ENCODE results near the gene CHD2.
"Not testable (repeated sequence)": the region's sequence is repeated elsewhere in the genome, so short reads cannot be mapped to it uniquely, and the experiment has no call there.

CHD2 gene

DNA sequence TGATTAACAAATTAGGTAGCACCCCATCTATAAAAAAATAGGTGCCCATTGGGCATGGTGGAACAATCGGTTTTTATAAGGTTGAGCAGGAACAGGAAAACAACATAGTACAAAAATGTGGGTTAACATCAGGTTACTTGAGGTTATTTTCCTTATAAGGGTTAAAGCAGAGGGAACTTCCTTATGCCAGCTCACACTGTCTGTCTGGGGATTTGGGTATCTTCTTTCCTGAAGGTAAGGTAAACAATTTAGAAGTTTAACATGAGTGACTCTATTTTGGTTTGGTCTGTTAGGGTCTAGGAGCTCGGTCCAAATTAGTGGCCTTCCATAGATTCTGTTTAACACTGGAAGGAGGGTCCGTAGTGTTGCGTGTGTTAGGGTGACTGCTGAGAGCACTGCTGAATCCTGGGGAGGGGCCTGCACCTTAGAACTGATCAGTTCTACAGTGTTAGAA lies 14.7 kb downstream of the CHD2 start:
- H3K4me3 ChIP-seq (ENCODE audit: low read depth, low read length), result no peak overlapping the region
- TF ChIP-seq, protein P1, sequence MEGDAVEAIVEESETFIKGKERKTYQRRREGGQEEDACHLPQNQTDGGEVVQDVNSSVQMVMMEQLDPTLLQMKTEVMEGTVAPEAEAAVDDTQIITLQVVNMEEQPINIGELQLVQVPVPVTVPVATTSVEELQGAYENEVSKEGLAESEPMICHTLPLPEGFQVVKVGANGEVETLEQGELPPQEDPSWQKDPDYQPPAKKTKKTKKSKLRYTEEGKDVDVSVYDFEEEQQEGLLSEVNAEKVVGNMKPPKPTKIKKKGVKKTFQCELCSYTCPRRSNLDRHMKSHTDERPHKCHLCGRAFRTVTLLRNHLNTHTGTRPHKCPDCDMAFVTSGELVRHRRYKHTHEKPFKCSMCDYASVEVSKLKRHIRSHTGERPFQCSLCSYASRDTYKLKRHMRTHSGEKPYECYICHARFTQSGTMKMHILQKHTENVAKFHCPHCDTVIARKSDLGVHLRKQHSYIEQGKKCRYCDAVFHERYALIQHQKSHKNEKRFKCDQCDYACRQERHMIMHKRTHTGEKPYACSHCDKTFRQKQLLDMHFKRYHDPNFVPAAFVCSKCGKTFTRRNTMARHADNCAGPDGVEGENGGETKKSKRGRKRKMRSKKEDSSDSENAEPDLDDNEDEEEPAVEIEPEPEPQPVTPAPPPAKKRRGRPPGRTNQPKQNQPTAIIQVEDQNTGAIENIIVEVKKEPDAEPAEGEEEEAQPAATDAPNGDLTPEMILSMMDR (conservative IDR thresholded peaks at IDR 0.05; ENCODE audit: low read depth, low read length), result no peak
- DNase-seq (ENCODE audit: low read depth), result no peak

DNA sequence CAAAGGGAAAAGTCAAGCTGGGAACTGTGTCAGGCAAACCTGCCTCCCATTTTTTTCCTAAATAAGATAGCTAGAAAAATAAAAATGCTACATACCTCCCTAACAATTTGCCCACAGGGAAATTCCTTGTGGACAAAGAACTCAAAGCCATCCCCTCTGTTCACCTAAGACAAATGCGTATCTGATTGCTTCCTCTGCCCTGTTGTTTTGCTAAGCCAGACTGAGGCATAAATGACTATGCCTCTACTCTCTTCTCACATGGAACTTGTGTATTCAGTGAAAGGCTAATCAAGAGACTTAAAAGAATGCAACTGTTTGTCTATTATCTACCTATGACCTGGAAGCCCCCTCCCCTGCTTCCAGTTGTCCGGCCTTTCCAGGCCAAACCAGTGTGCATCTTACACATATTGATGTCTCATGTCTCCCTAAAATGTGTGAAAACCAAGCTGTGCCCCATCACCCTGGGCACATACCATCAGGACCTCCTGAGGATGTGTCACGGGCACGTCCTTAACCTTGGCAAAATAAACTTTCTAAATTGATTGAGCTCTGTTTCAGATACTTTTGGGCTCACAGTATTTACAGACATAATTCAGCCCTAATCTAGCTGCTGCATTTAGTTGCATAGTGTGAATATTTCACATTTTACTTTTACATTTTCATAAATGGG lies 15.8 kb downstream of the CHD2 start:
- no peak overlapping the region for H3K4me3 ChIP-seq (ENCODE audit: low read depth, low read length)
- no peak for DNase-seq (ENCODE audit: low read depth)

DNA sequence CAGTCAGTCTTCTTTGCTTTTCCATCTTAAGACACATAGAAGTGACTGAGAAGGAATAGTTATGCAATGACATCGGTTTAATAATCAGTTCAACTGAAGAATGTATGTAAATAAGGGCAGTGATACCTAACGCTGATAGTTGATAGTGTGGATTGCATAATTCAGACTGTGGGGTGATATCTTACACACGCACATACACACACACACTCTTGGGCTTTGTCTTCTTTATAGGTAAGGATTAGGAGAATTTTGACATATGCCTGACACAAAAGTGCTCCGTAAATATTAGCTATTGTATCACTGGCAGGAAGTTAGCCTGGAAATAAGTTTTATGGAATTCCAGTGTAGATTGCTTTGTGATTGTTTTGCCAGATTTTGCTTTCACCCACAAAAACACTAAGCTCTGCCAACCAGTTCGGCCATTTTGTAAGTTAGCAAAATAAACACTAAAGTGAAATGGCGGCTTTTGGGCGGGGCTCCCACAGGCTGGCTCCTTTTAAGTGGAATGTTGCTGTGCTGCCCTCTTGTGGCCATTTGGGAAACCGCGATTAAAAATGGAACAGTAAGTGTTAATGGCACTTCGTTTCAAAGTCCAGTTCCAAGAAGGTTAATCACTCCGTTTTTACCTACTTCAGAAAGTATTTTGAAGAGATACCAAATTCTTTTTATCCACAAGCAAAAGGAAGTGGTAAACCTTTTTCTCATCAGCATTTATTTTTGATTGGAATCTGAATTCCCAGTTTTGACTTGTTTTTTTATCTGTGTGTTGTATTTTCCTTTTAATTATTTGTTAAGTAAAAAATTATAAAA lies 17.7 kb downstream of the CHD2 start:
- peak; percentile 94 for DNase-seq (ENCODE audit: low read depth)
- no peak overlapping the region for H3K4me3 ChIP-seq (ENCODE audit: low read depth, low read length)
- TF ChIP-seq, protein P1 (conservative IDR thresholded peaks at IDR 0.05; ENCODE audit: low read depth, low read length), result peak; percentile 89

More for the DNA sequence above, 15.8 kb downstream of the CHD2 start:
- TF ChIP-seq, protein P1 (conservative IDR thresholded peaks at IDR 0.05; ENCODE audit: low read depth, low read length), result no peak

DNA sequence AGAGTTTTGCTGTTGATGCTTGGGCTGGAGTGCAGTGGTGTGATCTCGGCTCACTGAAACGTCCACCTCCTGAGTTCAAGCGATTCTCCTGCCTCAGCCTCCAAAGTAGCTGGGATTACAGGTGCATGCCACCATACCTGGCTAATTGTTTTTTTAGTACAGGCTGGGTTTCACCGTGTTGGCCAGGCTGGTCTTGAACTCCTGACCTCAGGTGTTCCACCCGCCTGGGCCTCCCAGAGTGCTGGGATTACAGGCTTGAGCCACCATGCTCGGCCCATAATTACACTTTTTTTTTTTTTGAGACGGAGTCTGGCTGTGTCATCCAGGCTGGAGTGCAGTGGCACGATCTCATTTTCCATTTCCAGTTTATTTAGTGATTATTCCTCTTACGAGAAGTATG lies 18.8 kb downstream of the CHD2 start:
- H3K4me3 ChIP-seq (ENCODE audit: low read depth, low read length); DNase-seq (ENCODE audit: low read depth): not testable (repeated sequence)

DNA sequence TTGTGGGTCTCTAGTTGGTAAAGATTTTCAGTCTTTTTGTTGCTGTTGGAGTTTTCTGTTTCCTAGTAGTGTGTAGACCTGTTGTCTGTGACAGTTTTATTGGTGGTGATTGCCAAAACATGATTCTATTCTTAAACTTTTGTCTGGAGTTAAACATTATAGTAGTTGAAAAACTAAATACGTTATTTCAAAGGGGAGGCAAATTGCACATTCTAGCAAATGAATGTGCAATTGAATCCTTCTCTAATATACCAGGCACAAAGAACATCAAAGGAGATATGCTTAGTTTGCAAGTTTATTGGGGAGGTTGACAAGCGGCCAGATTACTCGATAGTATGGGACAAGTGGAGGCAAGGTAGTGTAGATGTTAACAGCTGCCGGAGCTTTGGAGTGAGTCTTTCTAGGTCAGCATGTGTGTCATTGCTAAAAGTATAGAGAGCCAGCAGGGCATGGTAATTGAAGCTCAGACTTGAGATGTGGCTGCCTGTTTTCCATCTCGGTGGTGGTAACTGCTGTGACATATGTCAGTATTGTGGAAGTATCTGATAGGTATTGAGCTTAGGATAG lies 20.6 kb downstream of the CHD2 start:
- no peak overlapping the region for H3K4me3 ChIP-seq (ENCODE audit: low read depth, low read length)
- TF ChIP-seq, protein P1 (conservative IDR thresholded peaks at IDR 0.05; ENCODE audit: low read depth, low read length), result no peak
- DNase-seq (ENCODE audit: low read depth), result no peak

DNA sequence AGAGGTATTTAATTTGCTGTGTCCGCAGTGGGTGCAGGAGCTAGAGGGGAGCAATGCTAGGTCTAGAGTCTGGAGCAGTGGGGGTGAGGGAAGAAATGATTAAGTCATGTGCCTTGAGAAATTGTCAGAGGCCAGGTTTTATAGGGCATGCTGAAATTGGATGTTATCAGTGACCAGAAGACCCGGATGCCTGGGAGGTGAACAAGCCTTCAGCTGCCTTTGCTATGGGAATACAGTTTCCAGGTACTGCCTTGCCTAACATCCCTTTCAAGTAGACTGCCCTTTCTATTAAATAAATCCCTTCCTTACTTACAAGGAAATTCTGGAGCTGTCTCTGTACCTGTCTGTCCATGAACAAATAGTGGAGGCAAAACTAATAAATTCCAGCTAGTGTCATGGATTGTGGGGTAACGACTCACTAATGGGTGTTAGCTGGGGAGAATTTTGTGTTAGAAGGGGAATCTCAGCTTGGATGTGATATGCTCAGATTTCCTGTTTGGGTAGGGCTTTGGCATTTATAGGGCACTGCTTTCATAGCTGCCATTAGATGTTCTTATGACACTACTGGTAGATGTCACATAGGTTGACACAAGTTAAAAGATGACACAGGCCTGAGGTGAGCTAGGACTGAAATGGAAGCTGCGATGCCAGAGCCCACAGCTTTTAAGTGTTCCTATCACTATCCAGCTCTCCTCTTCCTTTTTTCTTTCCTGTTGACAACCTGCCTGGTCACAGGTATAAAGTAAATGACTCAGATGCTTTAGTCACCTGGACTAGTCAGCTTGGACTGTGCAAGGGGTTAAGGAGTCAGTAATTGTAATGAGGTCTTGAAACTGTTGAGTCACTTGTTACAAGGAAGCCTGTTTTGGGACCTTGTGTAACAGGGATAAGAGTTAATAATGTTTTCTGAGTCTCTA lies 21.3 kb downstream of the CHD2 start:
- DNase-seq (ENCODE audit: low read depth), result peak; percentile 58
- TF ChIP-seq, protein P1 (conservative IDR thresholded peaks at IDR 0.05; ENCODE audit: low read depth, low read length), result no peak
- H3K4me3 ChIP-seq (ENCODE audit: low read depth, low read length), result no peak overlapping the region

Data from choroid plexus epithelial cell (primary cell).